MCF 10A (cell line): Measurements from ENCODE around the gene AGRP. TPM values are rescaled to one million over a fixed set of nuclear protein-coding genes. Genes with fewer than 3 reads are reported as not detected.
A peak's percentile ranks its signal among the peaks of the same experiment; 100 is the strongest.

Experiments
- BruUV-seq: library from RNA; stranded (reverse); fragments of 400-500 nt; replicated peaks from 2 replicates; lab custom pipeline; 2021; lab: Mats Ljungman, UMichigan
- CTCF ChIA-PET: fragments of 300-600 bp; sonication (Branson Sonifier 250); formaldehyde crosslinking; extraction: SDS; loops from one replicate; lab custom pipeline; 2021; ENCODE audit warnings: antibody characterized with exemption, inconsistent platforms; lab: Yijun Ruan, JAX
- POLR2A ChIA-PET: fragments of 300-600, 350-650 bp; sonication (Branson Sonifier 250); formaldehyde crosslinking; extraction: SDS; loops from one replicate; lab custom pipeline; 2020; ENCODE audit warnings: antibody characterized with exemption, inconsistent platforms; lab: Yijun Ruan, JAX
- DNase-seq: peaks from one replicate; pipeline ENCODE4 v3.0.0-alpha.2; 2018; ENCODE audit not compliant: unreplicated experiment
- H3K27ac Mint-ChIP-seq: one replicate; pipeline ENCODE4 v1.8.0; 2022; ENCODE audit warnings: mild to moderate bottlenecking, low read depth, mixed read lengths; ENCODE audit not compliant: unreplicated experiment
- H3K27me3 Mint-ChIP-seq: one replicate; pipeline ENCODE4 v1.8.0; 2022; ENCODE audit warnings: mixed read lengths; ENCODE audit not compliant: insufficient read depth, unreplicated experiment
- H3K36me3 Mint-ChIP-seq: one replicate; pipeline ENCODE4 v1.8.0; 2022; ENCODE audit warnings: mild to moderate bottlenecking, moderate library complexity, mixed read lengths; ENCODE audit not compliant: insufficient read depth, unreplicated experiment
- H3K4me1 Mint-ChIP-seq: one replicate; pipeline ENCODE4 v1.8.0; 2022; ENCODE audit warnings: mixed read lengths; ENCODE audit not compliant: insufficient read depth, unreplicated experiment
- H3K4me3 Mint-ChIP-seq: one replicate; pipeline ENCODE4 v1.8.0; 2022; ENCODE audit warnings: mild to moderate bottlenecking, moderate library complexity, mixed read lengths; ENCODE audit not compliant: unreplicated experiment
- H3K9me3 Mint-ChIP-seq: one replicate; pipeline ENCODE4 v1.8.0; 2022; ENCODE audit warnings: mixed read lengths; ENCODE audit not compliant: unreplicated experiment
- CTCF ChIP-seq: fragments of 200-600 bp; IDR thresholded peaks from one replicate; pipeline ENCODE4 v1.8.0; 2022; ENCODE audit warnings: antibody characterized with exemption, mild to moderate bottlenecking; ENCODE audit not compliant: unreplicated experiment
- intact Hi-C: fragments of 100-400 bp; cut with micrococcal nuclease; formaldehyde crosslinking; loops from 2 replicates; pipeline ENCODE4 v1.14.1; 2022
- total RNA-seq: library from RNA; stranded (reverse); gene quantifications from 2 replicates; pipeline ENCODE4 v1.2.3, GENCODE V29; 2022

The AGRP gene
- total RNA-seq, 1 experiment from 2014 or later = not detected

GRCh38 chr16:67483731-67484525 is 581 bp upstream of the AGRP start:
- DNase-seq = no peak
- no peak for TF ChIP-seq CTCF
- peak overlapping the region; percentile 83 for H3K27ac Mint-ChIP-seq
- H3K27me3 Mint-ChIP-seq = no peaks in the 10 kb centered on the region
- intact Hi-C loops = no loop called here
- ChIA-PET CTCF (interaction anchor here (0.5 to 6.2 kb wide), 3 partner anchors 8 to 416 kb away, joined by 3 to 52 read pairs (median 6); no protein-coding TSS in a partner anchor), POLR2A (no interaction called here)
- H3K4me1 Mint-ChIP-seq = peaks cover 7% of the 10 kb centered on the region
- H3K4me3 Mint-ChIP-seq = no peak overlapping the region
- no TSS peak for BruUV-seq
- peaks cover 20% of the 10 kb centered on the region for H3K36me3 Mint-ChIP-seq
- H3K9me3 Mint-ChIP-seq = no peaks in the 10 kb centered on the region

GRCh38 chr16:67482233-67482924 is 968 bp downstream of the AGRP start:
- H3K4me1 Mint-ChIP-seq = peaks cover 22% of the 10 kb centered on the region
- DNase-seq = no peak
- intact Hi-C loops = no loop called here
- no peaks in the 10 kb centered on the region for H3K9me3 Mint-ChIP-seq
- no TSS peak for BruUV-seq
- no peak for TF ChIP-seq CTCF
- H3K27ac Mint-ChIP-seq = peak overlapping the region; percentile 97
- POLR2A ChIA-PET = interaction anchor here (0.5 to 3.4 kb wide), 7 partner anchors 8 to 1092 kb away, joined by 3 to 21 read pairs (median 6); partner anchors contain the start of genes RANBP10 and TSNAXIP1
- peak overlapping the region; percentile 98 for H3K4me3 Mint-ChIP-seq
- CTCF ChIA-PET = interaction anchor here (0.6 to 6.2 kb wide), 7 partner anchors 10 to 801 kb away, joined by 3 to 52 read pairs (median 4); no protein-coding TSS in a partner anchor
- H3K27me3 Mint-ChIP-seq = no peaks in the 10 kb centered on the region
- peaks cover 25% of the 10 kb centered on the region for H3K36me3 Mint-ChIP-seq

- H3K4me3 Mint-ChIP-seq = peak overlapping the region; percentile 98
- peaks cover 22% of the 10 kb centered on the region for H3K4me1 Mint-ChIP-seq
- TF ChIP-seq CTCF = no peak
- peaks cover 23% of the 10 kb centered on the region for H3K36me3 Mint-ChIP-seq
- H3K9me3 Mint-ChIP-seq = no peaks in the 10 kb centered on the region
- BruUV-seq = TSS peak; percentile 72
- H3K27me3 Mint-ChIP-seq = no peaks in the 10 kb centered on the region
- CTCF ChIA-PET = interaction anchor here (0.6 to 6.2 kb wide), 23 partner anchors 11 to 1036 kb away, joined by 3 to 52 read pairs (median 4); partner anchors contain the start of genes CTCF, E2F4 and GFOD2
- intact Hi-C loops = loop anchor here (1.0 kb wide), 1 partner anchor 33 kb away; no protein-coding TSS in a partner anchor
- DNase-seq = no peak
- H3K27ac Mint-ChIP-seq = peak overlapping the region; percentile 97
- POLR2A ChIA-PET = interaction anchor here (0.5 to 3.4 kb wide), 24 partner anchors 9 to 1093 kb away, joined by 3 to 21 read pairs (median 4); partner anchors contain the start of genes ACD, FHOD1, NFATC3 and RANBP10
Measured at GRCh38 chr16:67481561-67482232, 1.6 kb downstream of the AGRP start.
